HepG2 (cell line): ENCODE data around the gene CAMTA2. TPM values are rescaled to one million over a fixed set of nuclear protein-coding genes. Genes with fewer than 3 reads are reported as not detected.

ENCODE experiments used
- ATAD3A ChIP-seq: sonication (generic); formaldehyde crosslinking; IDR thresholded peaks from 2 replicates; pipeline ENCODE4 v1.4.0; 2020; ENCODE audit warnings: missing genetic modification reagents
- ETV5 ChIP-seq: IDR thresholded peaks from 2 replicates; pipeline ENCODE4 v1.6.1; 2018; ENCODE audit warnings: missing biosample characterization, missing genetic modification reagents, inconsistent platforms, borderline replicate concordance
- IRF2 ChIP-seq: IDR thresholded peaks from 2 replicates; pipeline ENCODE4 v1.6.1; 2018; ENCODE audit warnings: missing genetic modification reagents, missing compliant biosample characterization
- JARID2 ChIP-seq: sonication (generic); formaldehyde crosslinking; IDR thresholded peaks from 2 replicates; pipeline ENCODE4 v1.8.1; 2023; ENCODE audit warnings: missing genetic modification reagents, inconsistent platforms; ENCODE audit not compliant: insufficient replicate concordance
- MXD4 ChIP-seq: IDR thresholded peaks from 2 replicates; pipeline ENCODE4 v1.6.1; 2016; ENCODE audit warnings: mild to moderate bottlenecking, missing biosample characterization, missing genetic modification reagents
- POLR2AphosphoS2 ChIP-seq: IDR thresholded peaks from 2 replicates; pipeline ENCODE4 v1.6.1; 2011; ENCODE audit warnings: low read depth, low read length, improper control_type of control experiment
- ZNF589 ChIP-seq: sonication (generic); formaldehyde crosslinking; conservative IDR thresholded peaks from 2 replicates; pipeline ENCODE4 v1.8.0; 2022; ENCODE audit warnings: mild to moderate bottlenecking, moderate library complexity, missing genetic modification reagents
- ZNF781 ChIP-seq: sonication (generic); formaldehyde crosslinking; IDR thresholded peaks from 2 replicates; pipeline ENCODE4 v1.5.1; 2020; ENCODE audit warnings: borderline replicate concordance, mild to moderate bottlenecking, missing genetic modification reagents; ENCODE audit errors: not compliant biosample characterization
- polyA plus RNA-seq, 8 experiments: library from polyadenylated mRNA; depleted of rRNA in 3 of 8; stranded (reverse) in 7 of 8; unstranded in 1 of 8; fragments of >200 nt; fragmentation: Illumina TruSeq in 4 of 8; extraction: Trizol in 4 of 8; gene quantifications; 2 replicates each; pipeline versions ENCODE4 v1.2.1 to v1.2.3, GENCODE V29; 2011 to 2016; ENCODE audit warnings: low read depth in 4 of 8, missing spikeins in 1 of 8, mixed read lengths in 1 of 8; ENCODE audit not compliant: insufficient read depth in 1 of 8
- total RNA-seq, 5 experiments: library from RNA; depleted of rRNA; stranded (reverse); fragments of >200 nt; fragmentation: Illumina TruSeq; extraction: Trizol; gene quantifications; 2 replicates each; pipeline ENCODE4 v1.2.3, GENCODE V29; 2016; ENCODE audit warnings: low read depth in 1 of 5
- TF ChIP-seq, protein P1 (sequence below): sonication (generic); formaldehyde crosslinking; IDR thresholded peaks from 2 replicates; pipeline ENCODE4 v1.4.0; 2020; ENCODE audit warnings: mild to moderate bottlenecking, low read depth, missing genetic modification reagents
- TF ChIP-seq, protein P2 (sequence below): sonication (generic); formaldehyde crosslinking; IDR thresholded peaks from 2 replicates; pipeline ENCODE4 v1.5.0; 2020; ENCODE audit warnings: mild to moderate bottlenecking, missing genetic modification reagents, borderline replicate concordance
- TF ChIP-seq, protein P3 (sequence below): sonication (generic); formaldehyde crosslinking; IDR thresholded peaks from 2 replicates; pipeline ENCODE4 v1.4.0; 2020; ENCODE audit warnings: missing genetic modification reagents
- TF ChIP-seq, protein P4 (sequence below): sonication (generic); formaldehyde crosslinking; IDR thresholded peaks from 2 replicates; pipeline ENCODE4 v1.5.1; 2020; ENCODE audit warnings: missing genetic modification reagents, mild to moderate bottlenecking, borderline replicate concordance
- TF ChIP-seq, protein P5 (sequence below): sonication (generic); formaldehyde crosslinking; IDR thresholded peaks from 2 replicates; pipeline ENCODE4 v1.4.0; 2020; ENCODE audit warnings: missing genetic modification reagents, mild to moderate bottlenecking, borderline replicate concordance

The CAMTA2 gene
- total and polyA plus RNA-seq, 2 of the 13 experiments (the other 11 are each of a cell fraction or from before 2014, with no cell fraction given) = 4.1 to 7.1 TPM

DNA sequence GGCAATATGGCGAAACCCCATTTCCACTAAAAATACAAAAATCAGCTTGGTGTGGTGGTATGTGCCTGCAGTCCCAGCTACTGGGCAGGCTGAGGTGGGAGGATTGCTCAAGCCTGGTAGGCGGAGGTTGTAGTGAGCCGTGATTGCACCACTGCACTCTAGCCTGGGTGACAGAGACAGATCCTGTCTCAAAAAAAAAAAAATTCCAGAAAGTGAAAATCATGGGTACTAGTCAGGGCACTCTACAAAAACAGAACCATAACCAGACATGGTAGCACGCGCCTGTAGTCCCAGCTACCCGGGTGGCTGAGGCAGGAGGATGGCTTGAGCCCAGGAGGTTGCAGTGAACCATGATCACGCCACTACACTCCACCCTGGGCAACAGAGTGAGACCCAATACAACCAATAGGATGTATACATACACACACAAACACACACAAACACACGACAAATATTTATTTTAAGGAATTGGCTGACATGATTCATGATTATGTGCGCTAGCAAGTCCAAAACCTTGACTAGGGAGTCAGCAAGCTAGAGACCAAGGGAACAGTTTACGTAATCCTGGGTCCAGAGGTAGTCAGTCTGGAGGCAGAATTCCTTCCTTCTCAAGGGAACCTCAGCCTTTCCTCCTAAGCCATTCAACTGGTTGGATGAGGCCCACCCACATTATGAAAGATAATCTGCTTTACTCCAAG is 67.0 kb downstream of the CAMTA2 start (continued):
- TF ChIP-seq, protein P1, sequence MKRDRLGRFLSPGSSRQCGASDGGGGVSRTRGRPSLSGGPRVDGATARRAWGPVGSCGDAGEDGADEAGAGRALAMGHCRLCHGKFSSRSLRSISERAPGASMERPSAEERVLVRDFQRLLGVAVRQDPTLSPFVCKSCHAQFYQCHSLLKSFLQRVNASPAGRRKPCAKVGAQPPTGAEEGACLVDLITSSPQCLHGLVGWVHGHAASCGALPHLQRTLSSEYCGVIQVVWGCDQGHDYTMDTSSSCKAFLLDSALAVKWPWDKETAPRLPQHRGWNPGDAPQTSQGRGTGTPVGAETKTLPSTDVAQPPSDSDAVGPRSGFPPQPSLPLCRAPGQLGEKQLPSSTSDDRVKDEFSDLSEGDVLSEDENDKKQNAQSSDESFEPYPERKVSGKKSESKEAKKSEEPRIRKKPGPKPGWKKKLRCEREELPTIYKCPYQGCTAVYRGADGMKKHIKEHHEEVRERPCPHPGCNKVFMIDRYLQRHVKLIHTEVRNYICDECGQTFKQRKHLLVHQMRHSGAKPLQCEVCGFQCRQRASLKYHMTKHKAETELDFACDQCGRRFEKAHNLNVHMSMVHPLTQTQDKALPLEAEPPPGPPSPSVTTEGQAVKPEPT = no peak
- TF ChIP-seq ZNF589 (CRISPR knock-in tag) = no peak
- TF ChIP-seq MXD4 (CRISPR knock-in tag) = no peak
- TF ChIP-seq, protein P2, sequence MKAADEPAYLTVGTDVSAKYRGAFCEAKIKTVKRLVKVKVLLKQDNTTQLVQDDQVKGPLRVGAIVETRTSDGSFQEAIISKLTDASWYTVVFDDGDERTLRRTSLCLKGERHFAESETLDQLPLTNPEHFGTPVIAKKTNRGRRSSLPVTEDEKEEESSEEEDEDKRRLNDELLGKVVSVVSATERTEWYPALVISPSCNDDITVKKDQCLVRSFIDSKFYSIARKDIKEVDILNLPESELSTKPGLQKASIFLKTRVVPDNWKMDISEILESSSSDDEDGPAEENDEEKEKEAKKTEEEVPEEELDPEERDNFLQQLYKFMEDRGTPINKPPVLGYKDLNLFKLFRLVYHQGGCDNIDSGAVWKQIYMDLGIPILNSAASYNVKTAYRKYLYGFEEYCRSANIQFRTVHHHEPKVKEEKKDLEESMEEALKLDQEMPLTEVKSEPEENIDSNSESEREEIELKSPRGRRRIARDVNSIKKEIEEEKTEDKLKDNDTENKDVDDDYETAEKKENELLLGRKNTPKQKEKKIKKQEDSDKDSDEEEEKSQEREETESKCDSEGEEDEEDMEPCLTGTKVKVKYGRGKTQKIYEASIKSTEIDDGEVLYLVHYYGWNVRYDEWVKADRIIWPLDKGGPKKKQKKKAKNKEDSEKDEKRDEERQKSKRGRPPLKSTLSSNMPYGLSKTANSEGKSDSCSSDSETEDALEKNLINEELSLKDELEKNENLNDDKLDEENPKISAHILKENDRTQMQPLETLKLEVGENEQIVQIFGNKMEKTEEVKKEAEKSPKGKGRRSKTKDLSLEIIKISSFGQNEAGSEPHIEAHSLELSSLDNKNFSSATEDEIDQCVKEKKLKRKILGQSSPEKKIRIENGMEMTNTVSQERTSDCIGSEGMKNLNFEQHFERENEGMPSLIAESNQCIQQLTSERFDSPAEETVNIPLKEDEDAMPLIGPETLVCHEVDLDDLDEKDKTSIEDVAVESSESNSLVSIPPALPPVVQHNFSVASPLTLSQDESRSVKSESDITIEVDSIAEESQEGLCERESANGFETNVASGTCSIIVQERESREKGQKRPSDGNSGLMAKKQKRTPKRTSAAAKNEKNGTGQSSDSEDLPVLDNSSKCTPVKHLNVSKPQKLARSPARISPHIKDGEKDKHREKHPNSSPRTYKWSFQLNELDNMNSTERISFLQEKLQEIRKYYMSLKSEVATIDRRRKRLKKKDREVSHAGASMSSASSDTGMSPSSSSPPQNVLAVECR = peak; percentile 32; the same call in 1 of the 2 replicates
- TF ChIP-seq, protein P3, sequence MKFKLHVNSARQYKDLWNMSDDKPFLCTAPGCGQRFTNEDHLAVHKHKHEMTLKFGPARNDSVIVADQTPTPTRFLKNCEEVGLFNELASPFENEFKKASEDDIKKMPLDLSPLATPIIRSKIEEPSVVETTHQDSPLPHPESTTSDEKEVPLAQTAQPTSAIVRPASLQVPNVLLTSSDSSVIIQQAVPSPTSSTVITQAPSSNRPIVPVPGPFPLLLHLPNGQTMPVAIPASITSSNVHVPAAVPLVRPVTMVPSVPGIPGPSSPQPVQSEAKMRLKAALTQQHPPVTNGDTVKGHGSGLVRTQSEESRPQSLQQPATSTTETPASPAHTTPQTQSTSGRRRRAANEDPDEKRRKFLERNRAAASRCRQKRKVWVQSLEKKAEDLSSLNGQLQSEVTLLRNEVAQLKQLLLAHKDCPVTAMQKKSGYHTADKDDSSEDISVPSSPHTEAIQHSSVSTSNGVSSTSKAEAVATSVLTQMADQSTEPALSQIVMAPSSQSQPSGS = no peak
- TF ChIP-seq POLR2AphosphoS2 = no peak
- TF ChIP-seq ETV5 = 0 out of 2 replicates have a peak, but pooled peaks have one; percentile 10
- TF ChIP-seq JARID2 (CRISPR knock-in tag) = no peak
- TF ChIP-seq, protein P4, sequence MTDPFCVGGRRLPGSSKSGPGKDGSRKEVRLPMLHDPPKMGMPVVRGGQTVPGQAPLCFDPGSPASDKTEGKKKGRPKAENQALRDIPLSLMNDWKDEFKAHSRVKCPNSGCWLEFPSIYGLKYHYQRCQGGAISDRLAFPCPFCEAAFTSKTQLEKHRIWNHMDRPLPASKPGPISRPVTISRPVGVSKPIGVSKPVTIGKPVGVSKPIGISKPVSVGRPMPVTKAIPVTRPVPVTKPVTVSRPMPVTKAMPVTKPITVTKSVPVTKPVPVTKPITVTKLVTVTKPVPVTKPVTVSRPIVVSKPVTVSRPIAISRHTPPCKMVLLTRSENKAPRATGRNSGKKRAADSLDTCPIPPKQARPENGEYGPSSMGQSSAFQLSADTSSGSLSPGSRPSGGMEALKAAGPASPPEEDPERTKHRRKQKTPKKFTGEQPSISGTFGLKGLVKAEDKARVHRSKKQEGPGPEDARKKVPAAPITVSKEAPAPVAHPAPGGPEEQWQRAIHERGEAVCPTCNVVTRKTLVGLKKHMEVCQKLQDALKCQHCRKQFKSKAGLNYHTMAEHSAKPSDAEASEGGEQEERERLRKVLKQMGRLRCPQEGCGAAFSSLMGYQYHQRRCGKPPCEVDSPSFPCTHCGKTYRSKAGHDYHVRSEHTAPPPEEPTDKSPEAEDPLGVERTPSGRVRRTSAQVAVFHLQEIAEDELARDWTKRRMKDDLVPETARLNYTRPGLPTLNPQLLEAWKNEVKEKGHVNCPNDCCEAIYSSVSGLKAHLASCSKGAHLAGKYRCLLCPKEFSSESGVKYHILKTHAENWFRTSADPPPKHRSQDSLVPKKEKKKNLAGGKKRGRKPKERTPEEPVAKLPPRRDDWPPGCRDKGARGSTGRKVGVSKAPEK (CRISPR knock-in tag) = no peak
- TF ChIP-seq IRF2 (CRISPR knock-in tag) = 0 out of 2 replicates have a peak, but pooled peaks have one; percentile 22
- no peak for TF ChIP-seq ZNF781 (CRISPR knock-in tag)
- TF ChIP-seq, protein P5, sequence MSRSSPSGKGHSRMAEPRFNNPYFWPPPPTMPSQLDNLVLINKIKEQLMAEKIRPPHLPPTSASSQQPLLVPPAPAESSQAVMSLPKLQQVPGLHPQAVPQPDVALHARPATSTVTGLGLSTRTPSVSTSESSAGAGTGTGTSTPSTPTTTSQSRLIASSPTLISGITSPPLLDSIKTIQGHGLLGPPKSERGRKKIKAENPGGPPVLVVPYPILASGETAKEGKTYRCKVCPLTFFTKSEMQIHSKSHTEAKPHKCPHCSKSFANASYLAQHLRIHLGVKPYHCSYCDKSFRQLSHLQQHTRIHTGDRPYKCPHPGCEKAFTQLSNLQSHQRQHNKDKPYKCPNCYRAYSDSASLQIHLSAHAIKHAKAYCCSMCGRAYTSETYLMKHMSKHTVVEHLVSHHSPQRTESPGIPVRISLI = peak; percentile 87
- TF ChIP-seq ATAD3A (CRISPR knock-in tag) = no peak
